HG03442 (cell line): Measurements from ENCODE around the gene PKNOX2.

Experiments
- ATAC-seq: cut with Tn5 transposase; IDR thresholded peaks from one replicate; pipeline ENCODE4 v1.9.1; 2021; ENCODE audit warnings: mild to moderate bottlenecking, moderate library complexity; ENCODE audit not compliant: unreplicated experiment

PKNOX2 gene

GRCh38 chr11:125258291-125259032, 93.9 kb downstream of the PKNOX2 start:
- no peak for ATAC-seq

- ATAC-seq: no peak
These were observed 97.0 kb downstream of the PKNOX2 start for GRCh38 chr11:125261588-125261987.

- ATAC-seq: no peak
These were observed 97.8 kb downstream of the PKNOX2 start for GRCh38 chr11:125262194-125262829.

- no peak for ATAC-seq
These were observed 98.3 kb downstream of the PKNOX2 start for GRCh38 chr11:125262830-125263218.

- ATAC-seq: no peak
These were observed 98.8 kb downstream of the PKNOX2 start for GRCh38 chr11:125263268-125263790.

GRCh38 chr11:125264100-125265022, 99.8 kb downstream of the PKNOX2 start:
- no peak for ATAC-seq

- ATAC-seq: no peak
These were observed 103.0 kb downstream of the PKNOX2 start for GRCh38 chr11:125267548-125267947.

- ATAC-seq: no peak
These were observed 104.1 kb downstream of the PKNOX2 start for GRCh38 chr11:125268611-125269010.

- no peak for ATAC-seq
These were observed 105.6 kb downstream of the PKNOX2 start for GRCh38 chr11:125270106-125270505.

GRCh38 chr11:125270711-125271110, 106.2 kb downstream of the PKNOX2 start:
- no peak for ATAC-seq

GRCh38 chr11:125271483-125272091, 107.0 kb downstream of the PKNOX2 start:
- no peak for ATAC-seq

GRCh38 chr11:125272092-125272491, 107.5 kb downstream of the PKNOX2 start:
- no peak for ATAC-seq

GRCh38 chr11:125272821-125273220, 108.3 kb downstream of the PKNOX2 start:
- ATAC-seq: no peak

GRCh38 chr11:125273519-125274000, 109.0 kb downstream of the PKNOX2 start:
- ATAC-seq: no peak

GRCh38 chr11:125274309-125274708, 109.8 kb downstream of the PKNOX2 start:
- no peak for ATAC-seq

- ATAC-seq: no peak
These were observed 110.2 kb downstream of the PKNOX2 start for GRCh38 chr11:125274774-125275173.

- no peak for ATAC-seq
These were observed 111.5 kb downstream of the PKNOX2 start for GRCh38 chr11:125275905-125276618.

- ATAC-seq: no peak
These were observed 112.0 kb downstream of the PKNOX2 start for GRCh38 chr11:125276619-125276976.

GRCh38 chr11:125279676-125280418, 115.3 kb downstream of the PKNOX2 start:
- ATAC-seq: no peak
